ENCODE results near the gene CSNK1A1.
A peak's percentile ranks its signal among the peaks of the same experiment; 100 is the strongest.
"Not testable (repeated sequence)": the region's sequence is repeated elsewhere in the genome, so short reads cannot be mapped to it uniquely, and the experiment has no call there.

Gene CSNK1A1

GRCh38 chr5:149488645-149489306 lies 62.5 kb downstream of the CSNK1A1 start:
- no peak for DNase-seq

- DNase-seq: no peak
Measured at GRCh38 chr5:149487672-149488071, 63.6 kb downstream of the CSNK1A1 start.

GRCh38 chr5:149486726-149487635 lies 64.3 kb downstream of the CSNK1A1 start:
- no peak for DNase-seq

GRCh38 chr5:149485655-149486615 lies 65.3 kb downstream of the CSNK1A1 start:
- DNase-seq: peak; percentile 19

- no peak for DNase-seq
Measured at GRCh38 chr5:149481485-149481884, 69.8 kb downstream of the CSNK1A1 start.

GRCh38 chr5:149478761-149479160 lies 72.5 kb downstream of the CSNK1A1 start:
- DNase-seq: no peak

- DNase-seq: no peak
Measured at GRCh38 chr5:149475777-149476176, 75.5 kb downstream of the CSNK1A1 start.

GRCh38 chr5:149474198-149474597 lies 77.0 kb downstream of the CSNK1A1 start:
- DNase-seq: no peak

- DNase-seq: no peak
Measured at GRCh38 chr5:149473441-149473840, 77.8 kb downstream of the CSNK1A1 start.

GRCh38 chr5:149472399-149472798 lies 78.8 kb downstream of the CSNK1A1 start:
- no peak for DNase-seq

- no peak for DNase-seq
Measured at GRCh38 chr5:149471406-149472183, 79.6 kb downstream of the CSNK1A1 start.

GRCh38 chr5:149470942-149471341 lies 80.3 kb downstream of the CSNK1A1 start:
- DNase-seq: no peak

GRCh38 chr5:149466457-149466972 lies 84.7 kb downstream of the CSNK1A1 start:
- no peak for DNase-seq

GRCh38 chr5:149464796-149465489 lies 86.3 kb downstream of the CSNK1A1 start:
- no peak for DNase-seq

- not testable (repeated sequence) for DNase-seq
Measured at GRCh38 chr5:149461907-149462306, 89.3 kb downstream of the CSNK1A1 start.

GRCh38 chr5:149459891-149460290 lies 91.3 kb downstream of the CSNK1A1 start:
- DNase-seq: no peak

- DNase-seq: no peak
Measured at GRCh38 chr5:149457393-149457763, 93.9 kb downstream of the CSNK1A1 start.

GRCh38 chr5:149456597-149457392 lies 94.4 kb downstream of the CSNK1A1 start:
- no peak for DNase-seq

GRCh38 chr5:149455889-149456409 lies 95.3 kb downstream of the CSNK1A1 start:
- no peak for DNase-seq

Measured in GF-D8 (cell line).